Activated CD8-positive, alpha-beta memory T cell treated with anti-CD3 and anti-CD28 coated beads for 36 hours (primary cell): ENCODE measurements around the gene LACTB. TPM values are rescaled to one million over a fixed set of nuclear protein-coding genes. Genes with fewer than 3 reads are reported as not detected.

Source experiments
- CTCF ChIA-PET: fragments of 350-600 bp; sonication (Branson Sonifier 250); formaldehyde crosslinking; loops from one replicate; lab custom pipeline; 2021; ENCODE audit warnings: antibody characterized with exemption; lab: Charles Lee
- POLR2A ChIA-PET: fragments of 350-600 bp; sonication (Branson Sonifier 250); formaldehyde crosslinking; loops from one replicate; lab custom pipeline; 2021; ENCODE audit warnings: antibody characterized with exemption; lab: Charles Lee
- total RNA-seq, 2 experiments: library from RNA; stranded (reverse); gene quantifications; one replicate each; pipeline ENCODE4 v1.2.3, GENCODE V29; 2021

Gene LACTB, protein sequence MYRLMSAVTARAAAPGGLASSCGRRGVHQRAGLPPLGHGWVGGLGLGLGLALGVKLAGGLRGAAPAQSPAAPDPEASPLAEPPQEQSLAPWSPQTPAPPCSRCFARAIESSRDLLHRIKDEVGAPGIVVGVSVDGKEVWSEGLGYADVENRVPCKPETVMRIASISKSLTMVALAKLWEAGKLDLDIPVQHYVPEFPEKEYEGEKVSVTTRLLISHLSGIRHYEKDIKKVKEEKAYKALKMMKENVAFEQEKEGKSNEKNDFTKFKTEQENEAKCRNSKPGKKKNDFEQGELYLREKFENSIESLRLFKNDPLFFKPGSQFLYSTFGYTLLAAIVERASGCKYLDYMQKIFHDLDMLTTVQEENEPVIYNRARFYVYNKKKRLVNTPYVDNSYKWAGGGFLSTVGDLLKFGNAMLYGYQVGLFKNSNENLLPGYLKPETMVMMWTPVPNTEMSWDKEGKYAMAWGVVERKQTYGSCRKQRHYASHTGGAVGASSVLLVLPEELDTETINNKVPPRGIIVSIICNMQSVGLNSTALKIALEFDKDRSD
- total RNA-seq = 10 to 100 TPM; 28.4 to 29.1 TPM

DNA sequence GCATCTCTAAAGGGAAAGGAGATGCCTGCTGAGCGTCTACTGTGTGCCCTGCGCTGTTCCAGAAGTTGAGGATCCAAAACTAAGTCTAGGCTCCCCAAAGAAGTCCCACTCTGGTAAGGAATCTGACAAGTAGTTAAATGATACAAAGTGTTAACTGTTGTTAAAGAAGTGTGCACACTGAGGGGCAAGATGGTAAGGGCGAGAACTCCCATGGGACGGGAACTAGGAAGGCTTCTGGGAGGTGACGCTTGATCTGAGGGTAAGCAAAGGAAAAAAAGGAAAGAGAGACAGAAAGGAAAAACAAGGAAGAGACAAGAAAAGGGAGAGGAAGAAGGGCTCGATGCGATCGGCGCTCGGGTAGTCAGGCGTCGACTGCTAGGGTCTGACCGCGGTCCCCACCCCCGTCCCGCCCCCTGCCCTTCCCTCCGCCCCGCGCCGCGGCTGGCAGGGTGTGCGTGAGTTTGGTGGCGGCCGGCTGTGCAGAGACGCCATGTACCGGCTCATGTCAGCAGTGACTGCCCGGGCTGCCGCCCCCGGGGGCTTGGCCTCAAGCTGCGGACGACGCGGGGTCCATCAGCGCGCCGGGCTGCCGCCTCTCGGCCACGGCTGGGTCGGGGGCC, at the start of gene LACTB:
Gene LACTB, plus strand, starts transcription at position 480 of the 620 bp plus-strand sequence. Its CDS starts 11 bp downstream, at position 491.
- ChIA-PET CTCF (no interaction called here), POLR2A (no interaction called here)

GRCh38 chr15:63072023-63072650, 49.5 kb upstream of the LACTB start:
- POLR2A ChIA-PET = no interaction called here

GRCh38 chr15:63072809-63073277, 48.8 kb upstream of the LACTB start:
- ChIA-PET CTCF (no interaction called here), POLR2A (no interaction called here)

More at GRCh38 chr15:63072023-63072650, 49.5 kb upstream of the LACTB start:
- CTCF ChIA-PET = no interaction called here

DNA sequence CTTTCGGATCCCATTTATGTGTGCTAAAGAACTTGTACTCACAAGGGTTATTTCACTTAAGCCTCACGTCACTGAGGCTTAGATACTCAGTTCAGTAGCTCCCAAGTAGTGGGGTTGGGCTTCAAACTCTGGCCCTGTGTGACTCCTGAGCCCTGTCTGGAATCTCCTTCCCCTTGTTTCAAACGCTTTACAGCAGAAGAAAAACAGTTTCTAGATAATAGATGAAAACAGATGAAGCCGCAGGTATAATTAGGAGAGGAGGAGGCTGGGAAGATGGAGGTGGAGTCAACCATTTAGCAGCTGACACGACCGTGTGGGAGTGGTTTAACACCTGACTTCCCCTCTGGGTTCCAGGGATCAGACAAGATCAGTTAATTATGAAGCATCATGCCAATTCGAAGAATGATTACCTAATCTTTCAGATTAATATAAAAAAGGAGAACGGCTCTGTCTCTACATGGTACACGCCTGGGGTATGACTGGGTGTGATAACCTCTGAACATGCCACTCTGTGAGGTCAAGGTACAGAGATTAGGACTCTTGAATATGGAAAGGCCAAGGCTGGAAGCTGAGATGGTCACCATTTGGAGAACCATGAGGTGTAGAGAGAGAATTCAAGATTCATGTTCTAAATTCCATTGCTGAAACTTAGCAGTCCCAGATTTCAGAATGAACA, 48.0 kb upstream of the LACTB start:
- CTCF ChIA-PET = no interaction called here
- POLR2A ChIA-PET = interaction anchor here (0.8 kb wide), 1 partner anchor 38 kb away, joined by 3 read pairs; no protein-coding TSS in a partner anchor

- POLR2A ChIA-PET = no interaction called here
- CTCF ChIA-PET = no interaction called here
These were observed 46.4 kb upstream of the LACTB start for GRCh38 chr15:63075015-63075983.

GRCh38 chr15:63075984-63076713, 45.5 kb upstream of the LACTB start:
- ChIA-PET POLR2A (no interaction called here), CTCF (no interaction called here)

- ChIA-PET CTCF (no interaction called here), POLR2A (no interaction called here)
These were observed 45.0 kb upstream of the LACTB start for GRCh38 chr15:63076714-63077046.

- ChIA-PET POLR2A (no interaction called here), CTCF (no interaction called here)
These were observed 43.7 kb upstream of the LACTB start for GRCh38 chr15:63077952-63078351.

- CTCF ChIA-PET = interaction anchor here (1.4 kb wide), 1 partner anchor 32 kb away, joined by 4 read pairs; no protein-coding TSS in a partner anchor
These were observed 41.6 kb upstream of the LACTB start for GRCh38 chr15:63079947-63080626.

GRCh38 chr15:63080634-63081250, 40.9 kb upstream of the LACTB start:
- ChIA-PET CTCF (interaction anchor here (1.4 kb wide), 1 partner anchor 33 kb away, joined by 4 read pairs; no protein-coding TSS in a partner anchor), POLR2A (no interaction called here)

More at GRCh38 chr15:63079947-63080626, 41.6 kb upstream of the LACTB start:
- POLR2A ChIA-PET = no interaction called here

GRCh38 chr15:63082366-63082765, 39.3 kb upstream of the LACTB start:
- ChIA-PET CTCF (interaction anchor here (0.6 to 1.2 kb wide), 2 partner anchors 9 to 12 kb away, joined by 3 to 4 read pairs; no protein-coding TSS in a partner anchor), POLR2A (no interaction called here)

- ChIA-PET POLR2A (no interaction called here), CTCF (interaction anchor here (1.2 kb wide), 1 partner anchor 11 kb away, joined by 4 read pairs; no protein-coding TSS in a partner anchor)
These were observed 38.6 kb upstream of the LACTB start for GRCh38 chr15:63083044-63083443.

DNA sequence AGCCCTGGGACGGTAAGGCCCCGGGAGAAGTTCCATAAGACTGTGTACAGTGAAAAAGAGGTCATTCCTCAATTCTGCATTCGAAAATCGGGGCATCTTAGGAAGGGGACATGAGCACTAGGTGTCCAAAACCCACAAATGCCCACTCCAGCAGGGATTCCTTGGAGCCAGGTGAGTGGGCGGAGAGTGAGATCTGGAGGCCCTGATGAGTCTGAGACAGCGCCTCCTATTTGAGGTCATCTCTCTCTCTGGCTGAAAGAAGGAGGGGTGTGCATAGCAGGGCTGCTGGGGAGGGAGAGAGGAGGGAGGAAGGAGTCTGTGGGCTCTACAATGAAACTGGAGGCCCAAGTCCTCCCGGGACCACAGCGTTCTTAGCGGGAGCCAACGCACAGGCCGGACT, 38.1 kb upstream of the LACTB start:
- ChIA-PET POLR2A (no interaction called here), CTCF (interaction anchor here (1.2 kb wide), 1 partner anchor 10 kb away, joined by 4 read pairs; no protein-coding TSS in a partner anchor)

- ChIA-PET CTCF (interaction anchor here (2.3 kb wide), 1 partner anchor 37 kb away, joined by 8 read pairs; no protein-coding TSS in a partner anchor), POLR2A (no interaction called here)
These were observed 36.9 kb upstream of the LACTB start for GRCh38 chr15:63084806-63085205.

DNA sequence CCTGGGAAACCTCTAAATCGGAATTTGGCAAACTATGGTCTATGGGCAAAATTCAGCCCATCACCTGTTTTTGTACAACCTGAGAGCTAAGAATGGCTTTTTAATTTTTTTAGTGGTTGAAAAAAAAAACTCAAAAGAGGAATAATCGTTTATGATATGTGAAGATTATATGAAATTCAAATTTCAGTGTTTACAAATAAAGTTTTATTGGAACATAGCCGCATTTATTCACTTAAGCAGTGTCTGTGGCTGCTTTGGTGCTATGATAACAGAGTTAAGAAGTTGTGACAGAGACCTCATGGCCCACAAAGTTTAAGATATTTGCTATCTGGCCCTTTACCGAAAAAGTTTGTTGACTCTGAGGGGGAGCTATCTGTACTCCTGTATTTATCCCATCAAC, 36.4 kb upstream of the LACTB start:
- ChIA-PET CTCF (interaction anchor here (2.3 kb wide), 1 partner anchor 37 kb away, joined by 8 read pairs; no protein-coding TSS in a partner anchor), POLR2A (no interaction called here)

DNA sequence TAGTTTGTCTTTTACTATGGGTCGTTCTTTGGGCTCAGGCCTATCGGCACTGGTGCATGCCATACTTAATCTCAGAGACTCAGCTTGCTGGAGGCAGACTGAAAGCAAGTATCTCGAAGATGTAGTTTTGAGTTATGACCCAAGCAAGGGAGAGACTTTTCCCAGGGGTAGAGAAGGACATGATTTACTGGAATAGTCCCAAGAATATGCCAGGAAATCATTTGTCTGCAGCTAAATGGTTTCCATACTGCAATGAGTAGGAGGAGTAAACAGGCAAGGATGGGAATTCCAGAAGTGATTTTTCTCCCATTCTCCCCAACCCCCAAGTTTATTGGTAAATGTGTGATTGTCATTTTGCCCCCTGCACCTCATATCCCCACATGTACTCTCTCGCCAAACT, 35.4 kb upstream of the LACTB start:
- ChIA-PET POLR2A (no interaction called here), CTCF (interaction anchor here (2.3 kb wide), 1 partner anchor 38 kb away, joined by 8 read pairs; no protein-coding TSS in a partner anchor)
